ENCODE data around the gene TMSB10.
"Not testable (repeated sequence)": the region's sequence is repeated elsewhere in the genome, so short reads cannot be mapped to it uniquely, and the experiment has no call there.

TMSB10 gene

GRCh38 chr2:84905181-84906107 lies at the start of gene TMSB10:
Gene TMSB10 (plus strand): TSS chr2:84905656.
- DNase-seq: peak; percentile 63

- no peak for DNase-seq
Measured at GRCh38 chr2:84855731-84856130, 49.7 kb upstream of the TMSB10 start.

- no peak for DNase-seq
Measured at GRCh38 chr2:84856787-84857186, 48.7 kb upstream of the TMSB10 start.

- DNase-seq: no peak
Measured at GRCh38 chr2:84857566-84857965, 47.9 kb upstream of the TMSB10 start.

GRCh38 chr2:84858123-84858522 lies 47.3 kb upstream of the TMSB10 start:
- DNase-seq: no peak

GRCh38 chr2:84858937-84859336 lies 46.5 kb upstream of the TMSB10 start:
- no peak for DNase-seq

- DNase-seq: no peak
Measured at GRCh38 chr2:84861539-84861938, 43.9 kb upstream of the TMSB10 start.

GRCh38 chr2:84862006-84862405 lies 43.5 kb upstream of the TMSB10 start:
- DNase-seq: no peak

GRCh38 chr2:84865181-84865783 lies 40.2 kb upstream of the TMSB10 start:
- DNase-seq: peak; percentile 30

- DNase-seq: no peak
Measured at GRCh38 chr2:84866122-84866521, 39.3 kb upstream of the TMSB10 start.

GRCh38 chr2:84868327-84868726 lies 37.1 kb upstream of the TMSB10 start:
- DNase-seq: not testable (repeated sequence)

- no peak for DNase-seq
Measured at GRCh38 chr2:84870306-84870705, 35.1 kb upstream of the TMSB10 start.

- DNase-seq: not testable (repeated sequence)
Measured at GRCh38 chr2:84872691-84873090, 32.8 kb upstream of the TMSB10 start.

- DNase-seq: no peak
Measured at GRCh38 chr2:84873350-84873749, 32.1 kb upstream of the TMSB10 start.

GRCh38 chr2:84874381-84875212 lies 30.9 kb upstream of the TMSB10 start:
- DNase-seq: no peak

GRCh38 chr2:84875213-84875560 lies 30.3 kb upstream of the TMSB10 start:
- no peak for DNase-seq

GRCh38 chr2:84875619-84876018 lies 29.8 kb upstream of the TMSB10 start:
- DNase-seq: not testable (repeated sequence)

- DNase-seq: no peak
Measured at GRCh38 chr2:84876369-84876768, 29.1 kb upstream of the TMSB10 start.

GRCh38 chr2:84878459-84878858 lies 27.0 kb upstream of the TMSB10 start:
- DNase-seq: peak; percentile 66

GRCh38 chr2:84878896-84879583 lies 26.4 kb upstream of the TMSB10 start:
- no peak for DNase-seq

- no peak for DNase-seq
Measured at GRCh38 chr2:84879584-84880394, 25.7 kb upstream of the TMSB10 start.

GRCh38 chr2:84880395-84880644 lies 25.1 kb upstream of the TMSB10 start:
- no peak for DNase-seq

All from DMS79 treated with DMSO at 0.1 percent for 48 hours (cell line).